ENCODE results near the gene AK4.

Gene AK4

DNA sequence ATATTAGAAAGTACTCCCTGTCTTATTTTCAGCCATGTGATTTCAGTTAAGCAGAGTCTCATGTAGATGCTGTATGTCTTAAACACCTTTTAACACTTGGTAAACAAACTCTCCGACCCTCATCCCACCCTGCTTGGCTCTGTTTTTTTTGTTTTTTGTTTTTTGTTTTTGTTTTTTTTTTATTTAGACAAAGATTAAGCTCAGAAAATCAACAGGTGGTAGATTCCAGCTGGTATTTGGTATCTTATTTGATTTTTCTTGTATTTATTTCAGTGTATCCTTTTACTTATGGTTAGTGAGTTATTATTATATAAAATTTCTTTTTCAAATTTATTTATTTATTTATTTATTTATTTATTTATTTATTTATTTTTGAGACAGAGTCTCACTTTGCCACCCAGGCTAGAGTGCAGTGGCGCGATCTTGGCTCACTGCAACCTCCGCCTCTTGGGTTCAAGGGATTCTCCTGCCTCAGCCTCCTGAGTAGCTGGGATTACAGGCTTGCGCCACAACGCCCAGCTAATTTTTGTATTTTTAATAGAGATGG is 4.8 kb upstream of the AK4 start (continued):
- TF ChIP-seq ZBTB11 (tag by site-specific recombination; conservative IDR thresholded peaks at IDR 0.05; ENCODE audit: low read depth), result peak; percentile 78
- TF ChIP-seq ZNF629 (tag by site-specific recombination; IDR thresholded peaks at IDR 0.05), result peak; percentile 50; the same call in 1 of the 2 replicates
- TF ChIP-seq ZNF341 (tag by site-specific recombination; IDR thresholded peaks at IDR 0.05; ENCODE audit: low read depth), result peak; percentile 28; the same call in 1 of the 2 replicates
- TF ChIP-seq ZXDB (tag by site-specific recombination; IDR thresholded peaks at IDR 0.05), result peak; percentile 64
- peak; percentile 93 for TF ChIP-seq ZNF394 (tag by site-specific recombination; IDR thresholded peaks at IDR 0.05; ENCODE audit: borderline replicate concordance)
- peak; percentile 67 for TF ChIP-seq ZNF266 (tag by site-specific recombination; IDR thresholded peaks at IDR 0.05; ENCODE audit: low read depth)
- TF ChIP-seq ZNF404 (tag by site-specific recombination; IDR thresholded peaks at IDR 0.05), result 0 out of 2 replicates have a peak, but pooled peaks have one; percentile 37
- TF ChIP-seq SCRT2 (tag by site-specific recombination; IDR thresholded peaks at IDR 0.05), result peak; percentile 92
- TF ChIP-seq ZNF433 (tag by site-specific recombination; IDR thresholded peaks at IDR 0.05; ENCODE audit: low read depth), result peak; percentile 35; the same call in 1 of the 2 replicates
- TF ChIP-seq ZNF664 (tag by site-specific recombination; IDR thresholded peaks at IDR 0.05), result peak; percentile 54
- TF ChIP-seq ZNF530 (tag by site-specific recombination; IDR thresholded peaks at IDR 0.05; ENCODE audit: low read depth), result 0 out of 2 replicates have a peak, but pooled peaks have one; percentile 15
- peak; percentile 65; the same call in 1 of the 2 replicates for TF ChIP-seq ZNF560 (tag by site-specific recombination; IDR thresholded peaks at IDR 0.05; ENCODE audit: borderline replicate concordance)
- peak; percentile 26 for TF ChIP-seq ZNF529 (tag by site-specific recombination; IDR thresholded peaks at IDR 0.05; ENCODE audit: insufficient replicate concordance)
- peak; percentile 66; the same call in 1 of the 2 replicates for TF ChIP-seq SCRT1 (tag by site-specific recombination; IDR thresholded peaks at IDR 0.05; ENCODE audit: borderline replicate concordance)
- TF ChIP-seq, protein P1, sequence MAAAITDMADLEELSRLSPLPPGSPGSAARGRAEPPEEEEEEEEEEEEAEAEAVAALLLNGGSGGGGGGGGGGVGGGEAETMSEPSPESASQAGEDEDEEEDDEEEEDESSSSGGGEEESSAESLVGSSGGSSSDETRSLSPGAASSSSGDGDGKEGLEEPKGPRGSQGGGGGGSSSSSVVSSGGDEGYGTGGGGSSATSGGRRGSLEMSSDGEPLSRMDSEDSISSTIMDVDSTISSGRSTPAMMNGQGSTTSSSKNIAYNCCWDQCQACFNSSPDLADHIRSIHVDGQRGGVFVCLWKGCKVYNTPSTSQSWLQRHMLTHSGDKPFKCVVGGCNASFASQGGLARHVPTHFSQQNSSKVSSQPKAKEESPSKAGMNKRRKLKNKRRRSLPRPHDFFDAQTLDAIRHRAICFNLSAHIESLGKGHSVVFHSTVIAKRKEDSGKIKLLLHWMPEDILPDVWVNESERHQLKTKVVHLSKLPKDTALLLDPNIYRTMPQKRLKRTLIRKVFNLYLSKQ (tag by site-specific recombination; IDR thresholded peaks at IDR 0.05; ENCODE audit: borderline replicate concordance), result peak; percentile 40; the same call in 1 of the 2 replicates
- 0 out of 2 replicates have a peak, but pooled peaks have one; percentile 37 for TF ChIP-seq ZFP3 (tag by site-specific recombination; IDR thresholded peaks at IDR 0.05; ENCODE audit: low read depth)

DNA sequence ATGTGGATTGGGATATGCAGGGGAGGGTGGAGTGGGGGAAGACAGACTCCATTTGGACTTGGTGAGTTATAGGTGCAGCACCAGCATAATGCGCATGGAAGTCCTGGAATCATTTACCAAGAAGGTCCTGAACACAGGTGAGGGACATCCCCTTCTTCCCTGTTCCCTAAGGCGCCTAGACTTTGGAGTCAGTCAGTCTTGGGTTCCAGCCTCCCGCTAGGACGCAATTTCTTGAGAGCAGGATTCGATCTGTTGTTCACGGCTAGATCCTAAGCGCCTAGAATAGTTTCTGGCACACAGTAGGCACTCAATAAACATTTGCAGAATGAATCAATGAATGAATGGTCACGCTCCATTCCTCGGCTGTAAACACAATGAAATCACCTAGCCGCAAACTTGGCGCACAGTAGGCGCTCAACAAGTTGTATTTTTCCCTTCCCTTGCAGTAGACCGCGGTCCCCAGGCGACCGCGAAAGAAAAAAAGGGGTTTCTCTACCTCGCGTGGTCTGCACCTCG is 1.0 kb upstream of the AK4 start:
- H3K4me3 ChIP-seq (ENCODE audit: low read depth, low read length), result peak overlapping the region; percentile 82
- H3K36me3 ChIP-seq (ENCODE audit: control insufficient read depth in 2 of 2, insufficient read depth in 1 of 2, low read length in 2 of 2), result no peaks in the 10 kb centered on the region; a peak in 1 of 3 replicates
- peaks cover 6% of the 10 kb centered on the region; the same call in 1 of the 2 replicates for H3K4me1 ChIP-seq (ENCODE audit: control insufficient read depth, insufficient read depth, low read length)
- ChIA-PET POLR2A (no interaction called here), CTCF (no interaction called here)
- H3K9me3 ChIP-seq (ENCODE audit: control insufficient read depth, insufficient read depth, low read depth, low read length), result no peaks in the 10 kb centered on the region
- peak overlapping the region; percentile 84; the same call in 1 of the 2 replicates for H3K27ac ChIP-seq (ENCODE audit: extremely low read depth, low read depth, low read length)
- TF ChIP-seq RBAK (tag by site-specific recombination; IDR thresholded peaks at IDR 0.05) (no peak), PRDM1 (tag by site-specific recombination; IDR thresholded peaks at IDR 0.05) (no peak), ZNF76 (tag by site-specific recombination; IDR thresholded peaks at IDR 0.05; ENCODE audit: borderline replicate concordance, low read depth) (0 out of 2 replicates have a peak, but pooled peaks have one; percentile 25), SCRT1 (tag by site-specific recombination; IDR thresholded peaks at IDR 0.05; ENCODE audit: borderline replicate concordance) (peak; percentile 94), ZSCAN30 (tag by site-specific recombination; IDR thresholded peaks at IDR 0.05) (peak; percentile 68; the same call in 1 of the 2 replicates), ZBTB7A (tag by site-specific recombination; IDR thresholded peaks at IDR 0.05; ENCODE audit: low read depth) (no peak), SCRT2 (tag by site-specific recombination; IDR thresholded peaks at IDR 0.05) (peak; percentile 99), MYNN (tag by site-specific recombination; IDR thresholded peaks at IDR 0.05; ENCODE audit: borderline replicate concordance) (no peak), ZNF354C (tag by site-specific recombination; IDR thresholded peaks at IDR 0.05; ENCODE audit: borderline replicate concordance, low read depth) (no peak), ZNF2 (tag by site-specific recombination; IDR thresholded peaks at IDR 0.05) (peak; percentile 18; the same call in 1 of the 2 replicates), ZNF335 (tag by site-specific recombination; conservative IDR thresholded peaks at IDR 0.05) (peak; percentile 17), ZEB2 (tag by site-specific recombination; IDR thresholded peaks at IDR 0.05) (peak; percentile 28; the same call in 1 of the 2 replicates), ZNF610 (tag by site-specific recombination; IDR thresholded peaks at IDR 0.05; ENCODE audit: borderline replicate concordance) (peak; percentile 25; the same call in 1 of the 2 replicates), ZNF600 (tag by site-specific recombination; IDR thresholded peaks at IDR 0.05) (peak; percentile 29; the same call in 1 of the 2 replicates), ZNF23 (tag by site-specific recombination; IDR thresholded peaks at IDR 0.05; ENCODE audit: borderline replicate concordance) (no peak), ZBTB8A (tag by site-specific recombination; IDR thresholded peaks at IDR 0.05) (0 out of 2 replicates have a peak, but pooled peaks have one; percentile 5), ZNF221 (tag by site-specific recombination; IDR thresholded peaks at IDR 0.05; ENCODE audit: borderline replicate concordance) (no peak), ZNF24 (tag by site-specific recombination; IDR thresholded peaks at IDR 0.05) (peak; percentile 86)

All from HEK293 (cell line).